ENCODE results near the gene RBFOX2. TPM values are rescaled to one million over a fixed set of nuclear protein-coding genes. Genes with fewer than 3 reads are reported as not detected.

The RBFOX2 gene
- total and polyA plus RNA-seq, 12 donors: 15.7 to 86.6 (median 69.8) TPM

DNA sequence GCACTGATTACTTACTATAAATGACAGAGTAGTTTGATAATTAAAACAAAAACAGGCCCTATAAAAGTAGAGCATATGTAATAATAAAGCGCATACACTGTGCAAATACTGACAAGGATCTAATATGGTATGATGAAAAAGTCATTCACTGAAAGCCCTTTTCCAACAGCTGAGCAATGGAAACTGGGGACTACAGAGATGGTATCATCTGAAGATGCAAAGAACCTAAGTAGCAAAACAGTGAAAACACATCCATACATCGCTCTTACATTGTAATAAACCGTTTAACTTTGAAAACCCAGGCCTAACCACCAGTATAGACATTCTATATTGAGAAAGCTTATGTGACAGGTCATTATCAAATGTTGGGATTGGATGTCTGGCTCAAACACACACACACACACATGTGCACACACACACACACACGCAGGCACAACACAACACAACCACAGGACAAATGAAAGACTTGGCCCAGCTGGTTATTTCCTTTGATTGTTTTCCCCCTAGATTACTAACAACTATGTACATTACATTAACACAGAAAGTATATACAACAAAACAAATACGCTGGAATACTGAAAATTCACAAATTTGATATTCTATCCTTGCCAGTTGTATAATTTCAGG is 191.4 kb downstream of the RBFOX2 start:
- DNase-seq: no peak
- intact Hi-C loops (cut with DNase I): loop anchor here in 1 of 2 donors (5.0 to 10.0 kb wide), 2 partner anchors 52 to 210 kb away; no protein-coding TSS in a partner anchor
- TF ChIP-seq, protein P1, sequence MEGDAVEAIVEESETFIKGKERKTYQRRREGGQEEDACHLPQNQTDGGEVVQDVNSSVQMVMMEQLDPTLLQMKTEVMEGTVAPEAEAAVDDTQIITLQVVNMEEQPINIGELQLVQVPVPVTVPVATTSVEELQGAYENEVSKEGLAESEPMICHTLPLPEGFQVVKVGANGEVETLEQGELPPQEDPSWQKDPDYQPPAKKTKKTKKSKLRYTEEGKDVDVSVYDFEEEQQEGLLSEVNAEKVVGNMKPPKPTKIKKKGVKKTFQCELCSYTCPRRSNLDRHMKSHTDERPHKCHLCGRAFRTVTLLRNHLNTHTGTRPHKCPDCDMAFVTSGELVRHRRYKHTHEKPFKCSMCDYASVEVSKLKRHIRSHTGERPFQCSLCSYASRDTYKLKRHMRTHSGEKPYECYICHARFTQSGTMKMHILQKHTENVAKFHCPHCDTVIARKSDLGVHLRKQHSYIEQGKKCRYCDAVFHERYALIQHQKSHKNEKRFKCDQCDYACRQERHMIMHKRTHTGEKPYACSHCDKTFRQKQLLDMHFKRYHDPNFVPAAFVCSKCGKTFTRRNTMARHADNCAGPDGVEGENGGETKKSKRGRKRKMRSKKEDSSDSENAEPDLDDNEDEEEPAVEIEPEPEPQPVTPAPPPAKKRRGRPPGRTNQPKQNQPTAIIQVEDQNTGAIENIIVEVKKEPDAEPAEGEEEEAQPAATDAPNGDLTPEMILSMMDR (IDR thresholded peaks at IDR 0.05): no peak
- no peak for TF ChIP-seq POLR2A (IDR thresholded peaks at IDR 0.05)
- Histone ChIP-seq H3K9me3 (replicated peaks in 1 of 3) (no peaks in the 10 kb centered on the region), H3K27me3 (no peaks in the 10 kb centered on the region), H3K4me1 (replicated peaks in 1 of 2) (peaks cover 29 to 69% of the 10 kb centered on the region in 2 donors), H3K4me3 (peak overlapping the region in 1 of 4 donors; percentile 7), H3K36me3 (replicated peaks in 1 of 2) (no peaks in the 10 kb centered on the region), H3K27ac (no peak overlapping the region)
- 85 to 87% (median 87%) methylated on average over 5 of the region's 5 CpGs for WGBS, 4 donors

DNA sequence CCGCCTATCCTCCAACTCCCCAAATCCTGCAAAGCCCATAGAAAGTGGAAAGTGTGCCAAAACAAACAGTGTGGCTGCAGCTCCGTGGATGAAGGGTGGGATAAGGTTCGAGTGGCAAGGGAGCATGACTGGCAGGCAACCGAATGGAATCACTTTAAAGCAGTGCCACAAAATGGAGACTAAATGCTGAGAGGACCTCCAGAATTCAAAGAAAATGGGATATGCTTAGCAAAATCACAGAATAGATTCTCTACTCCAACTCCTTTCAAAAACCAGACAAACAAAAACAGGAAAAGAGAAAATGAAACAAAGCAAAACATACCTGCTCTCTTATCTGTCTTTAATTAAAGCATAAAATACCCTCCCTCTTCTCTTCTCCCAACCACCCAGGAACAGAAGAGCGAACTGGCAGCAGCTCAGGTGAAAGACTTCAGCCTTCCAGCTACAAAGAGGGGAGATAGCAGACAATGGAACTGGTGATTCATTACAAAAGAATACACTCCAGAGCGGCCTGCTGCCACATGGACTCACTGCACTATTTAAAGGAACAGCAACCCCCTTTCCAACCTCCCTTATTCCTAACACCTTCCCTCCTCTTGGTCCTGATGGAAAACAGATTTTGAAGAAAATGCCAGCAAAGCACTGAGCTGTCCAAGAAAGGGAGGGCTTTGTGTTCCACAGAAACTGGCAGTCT is 192.5 kb downstream of the RBFOX2 start:
- H3K4me3 ChIP-seq: peak overlapping the region in 1 of 4 donors; percentile 50
- H3K36me3 ChIP-seq (replicated peaks in 1 of 2): no peaks in the 10 kb centered on the region
- 4 to 13% (median 9%) methylated on average over 6 of the region's 6 CpGs for WGBS, 4 donors
- H3K27me3 ChIP-seq: no peaks in the 10 kb centered on the region
- intact Hi-C loops (cut with DNase I): loop anchor here in 1 of 2 donors (5.0 to 10.0 kb wide), 2 partner anchors 51 to 209 kb away; no protein-coding TSS in a partner anchor
- H3K4me1 ChIP-seq (replicated peaks in 1 of 2): peaks cover 29 to 69% of the 10 kb centered on the region in 2 donors
- H3K27ac ChIP-seq: peak overlapping the region; percentile 40 to 88 (median 79)
- peak; percentile 41 to 78 (median 66) for DNase-seq
- peak in 1 of 2 donors; percentile 75 for TF ChIP-seq POLR2A (IDR thresholded peaks at IDR 0.05)
- TF ChIP-seq, protein P1 (IDR thresholded peaks at IDR 0.05): no peak
- H3K9me3 ChIP-seq (replicated peaks in 1 of 3): no peaks in the 10 kb centered on the region

DNA sequence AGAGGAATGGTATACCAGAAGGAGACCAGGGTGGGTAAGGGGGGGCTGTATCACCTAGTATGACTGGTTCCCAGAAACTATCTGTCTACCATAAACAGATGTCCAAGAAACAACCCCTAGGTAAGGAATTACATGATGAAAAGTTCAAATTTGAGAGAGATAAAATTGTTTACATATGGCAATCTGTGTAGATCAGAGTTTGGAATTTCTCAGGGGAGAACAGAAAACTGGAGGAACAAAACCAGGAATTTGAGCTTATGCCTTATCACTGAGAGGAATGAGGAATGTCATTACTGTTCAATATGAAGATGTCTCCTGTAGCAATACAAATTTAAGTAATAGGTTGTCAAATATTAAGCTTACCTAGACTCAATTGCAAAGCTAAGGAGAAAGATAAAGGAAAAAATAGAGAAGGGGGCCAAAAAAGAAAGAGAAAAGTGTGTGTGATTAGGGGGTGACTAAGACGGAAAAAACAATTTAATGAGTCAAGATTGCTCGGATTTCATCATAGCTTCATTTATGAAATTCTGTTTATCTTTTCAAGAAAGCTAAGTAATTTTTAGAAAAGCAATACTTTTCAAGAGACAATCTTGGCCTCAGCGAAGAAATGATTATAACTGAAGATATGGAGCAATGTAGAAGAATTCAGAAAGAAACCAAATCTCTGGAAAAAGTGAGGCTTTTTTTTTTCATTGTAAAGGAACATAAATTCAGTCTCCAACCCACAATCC is 193.2 kb downstream of the RBFOX2 start:
- WGBS, 4 donors: 15 to 25% (median 22%) methylated on average over 3 of the region's 3 CpGs

More for the DNA sequence above, 193.2 kb downstream of the RBFOX2 start:
- Histone ChIP-seq H3K27me3 (no peaks in the 10 kb centered on the region), H3K27ac (peak overlapping the region; percentile 40 to 88 (median 79)), H3K9me3 (replicated peaks in 1 of 3) (no peaks in the 10 kb centered on the region), H3K36me3 (replicated peaks in 1 of 2) (no peaks in the 10 kb centered on the region), H3K4me3 (peak overlapping the region in 1 of 4 donors; percentile 50), H3K4me1 (replicated peaks in 1 of 2) (peaks cover 29 to 66% of the 10 kb centered on the region in 2 donors)
- intact Hi-C loops (cut with DNase I): loop anchor here in 1 of 2 donors (5.0 to 10.0 kb wide), 2 partner anchors 51 to 208 kb away; no protein-coding TSS in a partner anchor
- DNase-seq: no peak
- TF ChIP-seq, protein P1 (IDR thresholded peaks at IDR 0.05): no peak

All from adrenal gland (tissue), 12 donors.